DMS 273 (cell line): Measurements from ENCODE around the gene SELENOV.

Source experiments
- DNase-seq: peaks from one replicate; lab custom pipeline; 2025; ENCODE audit not compliant: unreplicated experiment; lab: John Stamatoyannopoulos, UW

The SELENOV gene

DNA sequence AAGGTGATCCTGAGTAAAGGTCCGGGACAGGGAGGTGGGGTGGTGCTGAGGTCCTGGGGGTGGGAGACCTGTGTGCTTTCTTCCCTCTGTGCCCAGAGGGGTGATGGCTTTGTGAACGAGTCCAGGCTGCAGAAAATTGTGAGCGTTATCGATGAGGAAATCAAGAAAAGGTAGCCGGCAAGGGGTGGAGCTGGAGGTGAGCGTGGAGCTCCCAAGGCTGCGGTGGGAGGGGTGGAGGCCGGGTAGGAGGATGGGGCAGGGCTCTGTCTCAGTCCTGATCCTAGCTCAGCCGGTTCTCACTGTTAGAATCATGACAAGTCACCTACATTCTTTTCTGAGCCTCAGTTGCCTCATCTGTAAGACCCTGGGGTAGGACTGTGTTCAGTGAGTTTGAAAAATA lies 4.0 kb downstream of the SELENOV start:
- DNase-seq: no peak

- DNase-seq: no peak
Measured at GRCh38 chr19:39520541-39521484, 5.9 kb downstream of the SELENOV start.

- peak; percentile 75 for DNase-seq
Measured at GRCh38 chr19:39524495-39524894, 9.6 kb downstream of the SELENOV start.

DNA sequence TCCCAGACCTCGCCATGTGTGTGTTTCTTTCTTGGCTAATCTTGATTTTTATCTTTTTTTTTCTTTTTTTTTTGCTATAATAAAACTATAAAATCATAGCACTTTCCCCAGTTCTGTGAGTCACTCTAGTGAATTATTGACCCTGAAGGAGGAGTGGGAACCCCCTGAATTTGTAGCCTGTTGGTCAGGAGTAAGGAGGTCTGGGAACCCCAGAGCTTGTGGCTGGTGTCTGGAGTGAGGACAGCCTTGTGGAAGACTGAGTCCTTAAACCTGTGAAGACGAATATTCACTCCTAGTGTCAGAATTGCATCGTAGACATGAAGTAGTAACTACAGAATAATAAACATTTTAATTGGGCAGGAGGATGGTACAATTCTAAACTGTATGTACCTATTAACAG lies 10.3 kb downstream of the SELENOV start:
- no peak for DNase-seq

DNA sequence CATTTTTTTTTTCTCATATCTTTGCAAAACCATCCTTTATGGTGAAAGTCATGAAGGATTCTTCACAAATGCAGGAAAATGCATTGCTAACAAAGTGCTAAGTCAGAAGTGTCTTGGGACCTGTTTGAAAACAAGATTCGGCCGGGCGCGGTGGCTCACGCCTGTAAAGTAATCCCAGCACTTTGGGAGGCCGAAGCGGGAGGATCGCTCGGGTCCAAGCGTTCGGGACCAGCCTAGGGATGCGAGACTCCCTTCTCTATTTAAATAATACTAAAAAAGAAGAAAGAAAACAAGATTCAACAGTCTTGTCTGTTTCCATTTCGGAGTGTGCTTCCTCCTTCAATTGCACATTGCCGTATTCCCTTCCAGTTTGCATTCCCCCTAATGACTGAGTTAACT lies 16.9 kb downstream of the SELENOV start:
- no peak for DNase-seq

GRCh38 chr19:39532233-39533002 lies 17.5 kb downstream of the SELENOV start, which contains the start of gene EID2B:
Gene EID2B, minus strand, starts transcription at chr19:39532852. Its CDS starts 50 bp downstream, at chr19:39532802.
- peak; percentile 99 for DNase-seq

DNA sequence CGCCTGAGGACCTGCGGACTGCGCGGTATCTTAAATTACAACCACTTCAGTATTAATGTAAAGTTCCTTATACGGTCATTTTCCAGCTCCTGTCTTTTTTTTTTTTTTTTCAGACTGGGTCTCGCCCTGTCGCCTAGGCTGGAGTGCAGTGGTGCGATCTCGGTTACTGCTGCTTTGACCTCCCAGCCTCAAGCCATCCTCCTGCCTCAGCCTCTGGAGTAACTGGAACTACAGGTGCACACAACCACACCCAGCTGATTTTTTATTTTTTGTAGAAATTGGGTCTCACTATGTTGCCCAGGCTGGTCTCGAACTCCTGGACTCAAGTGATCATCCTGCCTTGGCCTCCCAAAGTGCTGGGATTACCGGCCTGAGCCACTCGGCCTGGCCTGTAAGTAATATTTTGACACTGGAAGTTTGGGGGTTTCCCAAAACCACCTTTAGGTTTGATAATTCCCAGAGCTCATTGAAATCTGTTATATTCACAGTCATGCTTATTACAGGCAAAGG lies 18.1 kb downstream of the SELENOV start:
- no peak for DNase-seq

DNA sequence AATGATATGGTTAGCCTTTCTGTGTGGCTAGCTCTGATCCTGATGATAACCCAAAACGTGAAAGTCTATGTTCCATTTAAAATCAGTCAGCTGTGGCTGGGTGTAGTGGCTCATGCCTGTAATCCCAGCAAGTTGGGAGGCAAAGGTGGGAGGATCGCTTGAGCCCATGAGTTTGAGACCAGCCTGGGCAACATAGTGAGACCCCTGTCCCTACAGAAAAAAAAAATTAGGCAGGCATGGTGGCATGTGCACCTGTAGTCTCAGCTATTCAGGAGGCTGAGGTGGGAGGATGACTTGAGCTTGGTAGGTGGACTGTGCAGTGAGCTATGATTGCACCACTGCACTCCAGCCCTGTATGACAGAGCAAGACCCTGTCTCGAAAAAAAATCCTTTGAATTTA lies 18.9 kb downstream of the SELENOV start:
- no peak for DNase-seq

DNA sequence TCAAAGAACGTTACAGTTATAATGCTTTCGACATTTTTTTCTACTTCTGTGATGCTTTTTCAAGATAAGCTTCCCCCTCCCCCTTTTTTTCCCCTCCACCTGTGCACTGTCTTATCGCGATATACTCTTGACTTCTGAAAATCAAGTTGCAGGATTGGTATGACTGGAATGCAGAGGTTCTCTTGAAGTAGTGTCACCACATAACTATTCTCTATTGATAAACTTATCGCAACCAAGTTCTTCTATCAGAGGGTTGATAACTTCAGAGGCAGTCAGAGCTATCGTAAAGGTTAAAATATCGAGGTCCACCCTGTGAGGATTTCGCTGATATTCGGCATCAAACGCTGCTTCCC lies 24.2 kb downstream of the SELENOV start:
- no peak for DNase-seq

- peak; percentile 97 for DNase-seq
Measured at GRCh38 chr19:39539518-39540332, 24.8 kb downstream of the SELENOV start, which contains the start of gene EID2. Gene EID2, minus strand, starts transcription at chr19:39540161. Its CDS starts 82 bp downstream, at chr19:39540079.

GRCh38 chr19:39540333-39540673 lies 25.4 kb downstream of the SELENOV start:
- no peak for DNase-seq

DNA sequence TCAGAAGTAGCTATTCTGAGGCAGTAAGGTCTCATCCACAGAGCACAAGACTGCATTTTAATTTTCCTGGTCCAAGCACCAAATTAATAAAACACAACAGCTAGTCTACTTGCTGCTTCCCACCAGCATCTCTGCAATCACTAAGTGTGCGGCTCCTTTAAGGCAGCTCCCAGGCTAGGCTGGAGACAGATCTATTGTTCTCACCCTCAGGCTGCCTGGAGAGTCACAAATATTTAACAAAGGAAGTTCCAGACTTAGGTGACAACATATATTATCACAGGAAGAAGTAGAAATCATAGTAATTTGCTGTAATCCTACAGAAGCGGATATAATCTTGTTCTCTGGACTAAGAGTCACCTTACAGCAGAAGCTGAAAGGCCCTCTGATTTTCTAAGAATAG lies 27.3 kb downstream of the SELENOV start:
- no peak for DNase-seq

DNA sequence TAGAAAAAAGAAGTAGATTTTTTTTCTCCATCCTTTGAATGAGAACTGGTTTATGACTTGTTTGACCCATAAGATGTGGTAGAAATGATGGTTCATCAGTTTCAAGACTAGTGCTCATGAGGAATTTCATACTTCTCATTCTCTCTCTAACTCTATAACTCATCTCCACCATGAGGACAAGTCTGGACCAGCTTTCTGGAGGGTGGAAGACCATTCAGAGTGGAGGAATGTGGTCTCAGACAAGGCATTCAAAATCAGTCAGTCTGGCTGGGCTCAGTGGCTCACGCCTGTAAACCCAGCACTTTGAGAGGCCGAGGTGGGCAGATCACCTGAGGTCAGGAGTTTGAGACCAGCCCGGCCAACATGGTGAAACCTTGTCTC lies 28.5 kb downstream of the SELENOV start:
- DNase-seq: no peak

- DNase-seq: no peak
Measured at GRCh38 chr19:39544226-39544903, 29.4 kb downstream of the SELENOV start.

DNA sequence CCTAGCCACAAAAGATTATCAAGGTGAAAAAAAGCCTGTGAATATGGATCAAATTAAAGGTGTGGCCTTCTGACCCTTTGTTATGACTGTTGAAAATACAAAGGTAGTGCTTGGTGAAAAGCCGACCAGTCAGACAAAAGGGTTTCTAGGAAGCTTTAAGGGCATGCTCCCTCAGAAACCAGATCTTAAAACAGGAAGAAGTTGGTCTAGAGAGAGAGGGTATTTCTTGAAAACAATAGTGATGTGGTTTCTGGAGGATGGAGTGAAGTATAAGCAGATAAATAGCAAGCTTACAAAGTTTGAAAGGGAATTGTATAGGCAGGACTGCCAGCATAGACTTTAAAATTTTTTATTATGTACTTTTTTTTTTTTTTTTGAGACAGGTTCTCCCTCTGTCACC lies 30.0 kb downstream of the SELENOV start:
- DNase-seq: no peak

GRCh38 chr19:39546599-39546998 lies 31.7 kb downstream of the SELENOV start:
- peak; percentile 17 for DNase-seq

GRCh38 chr19:39550197-39550596 lies 35.3 kb downstream of the SELENOV start:
- DNase-seq: no peak

DNA sequence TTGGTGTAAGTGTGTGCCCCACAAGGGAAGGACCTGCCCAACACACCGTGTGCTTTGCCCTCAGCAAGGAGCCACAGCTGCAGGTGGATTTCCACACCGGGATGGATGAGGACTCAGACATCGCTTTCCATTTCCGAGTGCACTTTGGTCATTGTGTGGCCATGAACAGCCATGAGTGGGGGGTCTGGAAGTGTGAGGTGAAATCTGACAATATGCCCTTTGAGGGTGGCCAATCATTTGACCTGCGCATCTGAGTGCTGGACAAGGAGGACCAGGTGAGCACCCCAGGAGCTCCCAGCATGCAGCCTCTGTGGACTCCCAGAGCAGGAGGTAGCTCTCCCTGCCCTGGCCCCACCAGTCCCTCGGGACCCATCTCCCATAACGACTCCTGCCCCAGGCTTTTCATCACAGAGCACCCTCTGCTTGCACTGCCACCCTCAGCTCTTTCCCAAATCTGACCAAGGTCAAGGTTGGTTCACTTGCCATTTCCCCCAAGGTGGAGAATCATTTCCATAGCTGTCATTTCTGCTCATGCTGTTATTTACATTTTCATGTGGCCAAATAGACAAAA lies 38.2 kb downstream of the SELENOV start:
- DNase-seq: no peak

DNA sequence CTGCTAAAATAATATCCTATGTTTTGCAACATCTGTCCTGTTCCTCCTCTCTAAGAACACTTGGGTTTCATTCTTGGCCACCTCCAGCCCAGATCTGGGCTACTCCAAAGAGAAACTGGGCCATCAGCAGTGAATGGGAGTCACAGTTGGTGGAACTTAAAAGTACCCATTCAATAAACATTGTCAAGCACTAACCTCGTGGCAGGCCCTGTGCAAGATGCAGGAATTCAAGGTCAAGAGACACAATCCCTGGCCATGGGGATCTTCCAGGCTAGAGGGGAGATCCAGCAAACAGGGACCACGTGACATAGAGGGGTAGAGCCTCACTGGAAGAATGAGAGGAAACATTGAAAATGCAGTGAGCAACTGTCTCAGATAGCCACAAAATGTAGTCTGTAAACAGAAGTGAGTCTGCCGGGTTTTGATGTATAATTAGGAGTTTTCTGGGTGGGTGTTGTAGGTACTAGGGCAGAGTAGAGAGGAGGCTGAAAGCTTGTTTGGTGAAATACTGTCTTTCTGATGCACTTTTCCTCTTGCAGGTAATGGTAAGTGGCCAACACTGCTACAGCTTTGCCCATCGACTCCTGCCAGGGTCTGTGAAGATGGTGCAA lies 39.9 kb downstream of the SELENOV start:
- no peak for DNase-seq

GRCh38 chr19:39555883-39556282 lies 40.9 kb downstream of the SELENOV start:
- DNase-seq: no peak
